Activated T-helper 9 cell treated with anti-CD3 and anti-CD28 coated beads, Interleukin-2, amount 50 U/mL, for 16 hours (primary cell): ENCODE data around the gene MRM3.
"Not testable (repeated sequence)": the region's sequence is repeated elsewhere in the genome, so short reads cannot be mapped to it uniquely, and the experiment has no call there.

ENCODE experiments used
- DNase-seq: peaks from one replicate; pipeline ENCODE4 v3.0.0-alpha.2; 2020; ENCODE audit warnings: low read depth

Gene MRM3, protein sequence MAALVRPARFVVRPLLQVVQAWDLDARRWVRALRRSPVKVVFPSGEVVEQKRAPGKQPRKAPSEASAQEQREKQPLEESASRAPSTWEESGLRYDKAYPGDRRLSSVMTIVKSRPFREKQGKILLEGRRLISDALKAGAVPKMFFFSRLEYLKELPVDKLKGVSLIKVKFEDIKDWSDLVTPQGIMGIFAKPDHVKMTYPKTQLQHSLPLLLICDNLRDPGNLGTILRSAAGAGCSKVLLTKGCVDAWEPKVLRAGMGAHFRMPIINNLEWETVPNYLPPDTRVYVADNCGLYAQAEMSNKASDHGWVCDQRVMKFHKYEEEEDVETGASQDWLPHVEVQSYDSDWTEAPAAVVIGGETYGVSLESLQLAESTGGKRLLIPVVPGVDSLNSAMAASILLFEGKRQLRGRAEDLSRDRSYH

DNA sequence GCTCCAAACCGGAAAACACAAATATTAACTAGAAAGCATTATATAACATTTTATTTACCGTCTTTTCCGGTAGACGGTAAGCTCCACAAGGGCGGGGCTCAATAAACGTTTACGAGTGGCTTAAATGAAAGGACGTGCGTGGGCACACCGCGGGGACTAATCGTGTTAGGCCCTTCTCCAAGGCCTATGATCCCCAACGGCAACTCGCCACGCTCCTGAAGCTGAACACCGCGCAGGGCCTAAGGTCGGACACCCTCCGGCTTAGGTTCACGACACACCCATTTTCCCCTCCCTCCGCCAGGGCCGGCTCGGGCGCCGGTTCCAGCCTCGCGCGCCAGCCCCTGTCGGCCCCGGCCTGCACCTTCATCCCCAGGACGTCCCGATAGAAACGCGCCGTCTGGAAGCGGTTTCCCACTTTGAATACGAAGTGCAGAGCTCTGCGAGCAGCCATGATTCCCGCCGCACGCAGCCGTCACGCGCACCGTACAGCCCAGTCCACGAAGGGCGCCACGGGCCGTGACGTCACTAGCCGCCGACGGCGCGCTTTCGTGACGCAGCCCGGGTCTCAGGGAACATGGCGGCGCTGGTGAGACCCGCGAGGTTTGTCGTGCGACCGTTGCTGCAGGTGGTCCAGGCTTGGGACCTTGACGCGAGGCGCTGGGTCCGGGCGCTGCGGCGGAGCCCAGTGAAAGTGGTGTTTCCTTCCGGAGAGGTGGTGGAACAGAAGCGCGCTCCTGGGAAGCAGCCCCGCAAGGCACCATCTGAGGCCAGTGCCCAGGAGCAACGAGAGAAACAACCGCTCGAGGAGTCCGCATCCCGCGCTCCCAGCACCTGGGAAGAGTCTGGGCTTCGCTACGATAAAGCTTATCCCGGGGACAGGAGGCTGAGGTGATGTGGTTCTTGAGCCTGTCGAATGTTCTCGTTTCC, at the start of gene MRM3, which contains the start of gene GLOD4:
Gene MRM3 (plus strand): TSS at position 549 of the 927 bp plus-strand sequence. CDS start 26 bp downstream, at position 575.
Gene GLOD4 (minus strand): TSS at position 476 of the 927 bp plus-strand sequence. CDS start 25 bp downstream, at position 451.
- peak; percentile 95 for DNase-seq

DNA sequence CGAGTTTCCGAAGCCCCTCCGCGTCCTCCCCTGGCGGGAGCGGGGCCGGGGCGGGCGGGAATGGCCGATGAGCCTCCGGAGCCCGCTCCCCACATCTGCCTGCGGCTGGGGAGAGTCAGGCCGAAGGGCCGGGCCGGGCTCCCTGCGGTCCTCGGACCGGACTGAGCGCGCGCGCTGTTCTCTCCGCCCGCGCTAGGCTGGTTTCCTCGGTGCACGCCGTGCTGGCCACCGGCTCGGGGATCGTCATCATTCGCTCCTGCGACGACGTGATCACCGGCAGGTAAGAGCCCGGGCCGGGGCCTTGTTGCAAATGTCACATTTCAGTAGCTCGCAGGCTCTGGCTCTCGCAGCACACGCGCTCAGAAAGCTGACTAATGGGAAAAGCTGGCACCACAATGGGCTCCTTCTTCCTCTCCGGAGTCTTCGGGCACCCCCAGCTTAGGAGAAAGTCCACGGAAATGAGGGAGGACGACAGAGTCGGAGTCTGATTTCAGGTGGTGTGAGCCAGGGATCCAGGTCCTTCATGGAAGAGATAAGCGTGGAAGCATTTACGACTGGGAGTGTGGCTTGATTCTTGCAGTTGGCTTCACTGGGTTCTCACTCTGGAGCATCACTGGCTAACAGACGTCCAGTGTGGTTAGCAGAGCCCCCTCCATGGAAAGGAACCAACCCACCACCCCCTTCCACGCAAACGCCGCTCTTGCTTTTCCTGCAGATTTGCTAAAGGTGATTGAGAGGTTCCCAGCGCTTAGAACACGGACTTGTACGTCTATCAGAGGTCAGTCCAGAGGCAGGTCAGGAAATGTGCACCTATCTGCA, 49.0 kb upstream of the MRM3 start:
- DNase-seq, result peak; percentile 9

DNA sequence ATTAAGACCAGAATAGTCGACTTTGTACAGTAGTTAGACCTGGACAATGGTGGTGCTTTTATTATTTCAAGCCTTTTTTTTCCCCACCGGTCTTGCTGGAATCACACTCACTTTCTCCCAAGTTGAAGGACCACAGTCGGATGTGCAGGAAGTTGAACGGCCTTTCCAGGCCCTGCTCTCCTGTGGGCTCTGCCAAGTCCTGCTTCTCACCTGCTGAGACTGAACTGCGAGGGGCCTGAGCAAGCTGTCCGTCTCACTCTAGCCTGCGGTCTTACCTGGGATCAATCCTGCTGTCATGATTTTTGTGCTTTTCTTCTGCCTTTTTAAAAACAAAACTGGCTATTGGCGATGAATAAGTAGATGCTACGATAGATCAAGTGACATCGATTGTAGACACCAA, 48.4 kb upstream of the MRM3 start:
- no peak for DNase-seq

DNA sequence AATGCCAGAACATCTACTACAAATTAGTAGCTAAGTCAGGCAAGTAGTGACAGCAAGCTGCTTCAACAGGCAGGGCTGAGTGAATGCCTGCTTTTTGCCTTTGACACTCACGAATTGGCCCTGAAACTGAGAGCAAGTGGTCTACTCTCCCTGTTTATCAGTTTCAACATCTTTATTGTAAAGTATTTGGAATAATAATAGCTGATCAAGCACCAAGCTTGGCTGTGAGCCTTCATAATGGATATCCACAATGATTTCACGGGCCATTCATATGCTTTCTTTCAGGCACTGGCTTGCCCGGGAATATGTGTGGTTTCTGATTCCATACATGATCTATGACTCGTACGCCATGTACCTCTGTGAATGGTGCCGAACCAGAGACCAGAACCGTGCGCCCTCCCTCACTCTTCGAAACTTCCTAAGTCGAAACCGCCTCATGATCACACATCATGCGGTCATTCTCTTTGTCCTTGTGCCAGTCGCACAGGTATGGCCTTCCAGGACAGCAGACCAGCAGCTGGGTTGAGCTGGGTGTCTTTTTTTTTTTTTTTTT, 44.5 kb upstream of the MRM3 start:
- no peak for DNase-seq

DNA sequence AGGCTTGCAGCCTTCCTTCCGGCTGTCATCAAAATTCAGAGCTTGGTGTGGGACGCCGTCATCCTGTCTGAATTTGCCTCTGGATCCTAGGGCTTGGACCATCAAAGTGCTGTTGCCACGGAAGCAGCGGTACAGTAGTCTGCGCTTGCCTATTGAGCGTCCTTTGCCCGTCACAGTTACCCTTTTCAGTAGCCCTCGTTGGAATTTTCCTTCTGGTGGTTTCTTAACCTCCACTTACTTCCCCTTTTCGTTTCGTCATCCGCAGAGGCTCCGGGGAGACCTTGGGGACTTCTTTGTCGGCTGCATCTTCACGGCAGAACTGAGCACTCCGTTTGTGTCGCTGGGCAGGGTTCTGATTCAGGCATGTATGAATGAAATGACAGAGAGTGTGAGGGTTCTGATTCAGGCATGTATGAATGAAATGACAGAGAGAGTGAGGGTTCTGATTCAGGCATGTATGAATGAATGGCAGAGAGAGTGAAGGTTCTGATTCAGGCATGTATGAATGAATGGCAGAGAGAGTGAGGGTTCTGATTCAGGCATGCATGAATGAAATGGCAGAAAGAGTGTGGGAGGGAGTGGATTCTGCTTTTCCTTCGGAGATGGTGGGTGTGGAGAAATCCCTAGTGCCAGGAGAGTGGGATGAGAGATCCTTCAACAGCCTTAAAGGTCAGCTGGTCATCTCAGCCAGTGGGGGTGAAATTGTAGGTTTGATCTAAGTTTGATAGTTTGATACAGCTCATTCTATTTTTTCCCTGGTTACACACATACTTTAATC, 41.7 kb upstream of the MRM3 start:
- DNase-seq, result no peak

DNA sequence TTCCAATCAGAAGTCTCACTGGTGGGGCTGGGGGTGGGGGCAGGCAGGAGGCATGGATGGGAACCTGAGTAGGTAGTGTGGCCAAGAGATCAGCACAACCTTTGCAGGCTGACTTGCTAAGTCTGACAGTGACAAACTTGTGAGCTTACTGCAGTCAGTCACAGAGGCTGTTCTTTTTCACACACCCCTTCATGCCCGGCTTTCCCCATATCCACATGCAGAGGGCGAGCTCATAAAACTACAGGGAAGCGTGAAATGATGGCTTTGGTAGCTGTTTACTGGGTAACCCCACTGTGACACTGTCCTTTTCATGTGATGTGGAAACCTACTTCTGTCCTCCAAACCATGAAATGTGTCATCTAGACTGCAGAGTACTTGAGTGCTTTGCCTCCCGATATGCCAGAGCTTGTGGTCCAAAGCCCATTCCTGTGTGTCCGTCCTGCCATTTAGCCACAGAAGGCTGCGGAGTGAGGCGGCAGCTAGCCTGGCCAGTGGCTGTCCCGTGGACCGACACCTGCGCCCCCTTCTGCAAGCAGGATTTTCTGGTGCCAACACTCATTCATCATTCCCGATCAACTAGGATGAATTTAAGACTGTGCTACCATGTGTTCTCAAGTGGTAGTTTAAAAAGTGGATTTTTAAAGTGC, 39.9 kb upstream of the MRM3 start:
- DNase-seq, result no peak

DNA sequence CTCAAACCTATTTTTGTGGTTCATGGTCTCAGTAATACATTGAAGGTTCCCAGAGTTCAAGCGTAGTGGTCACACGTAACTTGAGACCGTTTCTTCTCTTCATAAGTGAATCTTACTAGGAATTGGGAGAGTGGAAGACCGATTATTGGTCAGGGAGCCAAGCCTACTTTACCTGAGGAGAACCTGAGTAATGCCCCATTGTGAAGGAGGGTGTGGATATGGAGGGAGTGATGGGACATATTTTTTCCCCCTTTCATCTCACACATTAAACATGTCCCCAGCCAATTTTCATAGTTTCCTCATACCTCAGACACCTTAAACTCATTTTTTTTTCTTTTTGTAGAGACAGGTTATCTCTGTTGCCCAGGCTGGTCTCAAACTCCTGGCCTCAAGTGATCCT, 39.0 kb upstream of the MRM3 start:
- DNase-seq, result no peak

DNA sequence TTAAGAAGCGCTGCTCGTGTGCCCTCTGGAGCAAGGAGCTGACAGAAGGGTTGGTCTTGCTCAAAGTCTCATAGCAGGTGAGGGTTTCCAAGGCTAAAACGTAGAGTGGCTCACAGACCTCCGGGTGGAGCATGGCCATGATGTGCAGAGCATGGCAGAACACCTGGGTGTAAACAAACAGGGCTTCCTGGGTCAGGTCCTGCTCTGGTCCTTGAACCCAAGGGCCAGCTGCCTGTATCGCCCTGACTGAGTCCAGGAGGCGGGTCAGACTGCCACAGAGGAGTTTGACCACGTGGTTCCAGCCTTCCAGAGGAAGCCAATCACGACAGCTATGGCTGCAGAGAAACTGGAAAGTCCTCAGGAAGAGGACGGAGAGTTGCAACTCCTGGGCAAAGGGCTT, 37.2 kb upstream of the MRM3 start:
- DNase-seq, result no peak

DNA sequence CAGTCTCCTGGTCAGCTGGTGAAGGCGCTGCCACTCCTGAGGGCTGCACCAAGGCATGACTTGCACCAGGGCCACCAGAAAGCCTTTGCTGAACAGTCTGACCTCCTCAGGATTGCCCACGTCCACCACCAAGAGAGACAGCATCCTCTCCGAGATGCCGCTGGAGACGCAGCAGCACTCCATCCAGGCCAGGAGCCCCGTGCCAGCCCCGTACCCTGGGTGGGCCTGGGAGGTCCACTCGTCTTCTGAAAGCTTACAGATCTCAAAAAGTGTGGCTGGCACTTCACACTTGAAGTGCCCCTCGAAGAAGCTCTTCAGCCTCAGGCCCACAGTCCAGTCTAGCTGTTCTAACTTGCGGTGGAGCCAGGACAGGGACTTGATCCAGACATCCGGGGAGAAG, 36.7 kb upstream of the MRM3 start:
- DNase-seq, result no peak

DNA sequence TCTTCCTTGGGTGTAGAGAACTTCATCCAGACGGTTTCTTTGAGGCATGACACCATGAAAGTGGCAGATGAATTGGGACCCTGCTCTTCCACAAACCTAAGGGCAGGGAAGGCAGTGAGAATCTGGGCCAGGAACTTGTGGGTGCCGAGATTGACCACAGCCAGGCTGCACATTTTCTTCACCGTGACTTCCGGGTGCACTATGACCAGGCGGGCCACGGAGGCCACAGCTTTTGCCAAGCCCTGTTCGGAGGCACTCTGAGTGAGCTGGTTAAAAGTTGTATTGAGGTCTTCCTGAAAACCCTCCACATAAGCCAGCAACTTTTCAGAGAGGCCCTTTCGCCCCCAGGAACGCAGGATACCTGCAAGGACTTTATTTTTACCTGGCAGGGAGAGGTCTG, 36.0 kb upstream of the MRM3 start:
- no peak for DNase-seq

DNA sequence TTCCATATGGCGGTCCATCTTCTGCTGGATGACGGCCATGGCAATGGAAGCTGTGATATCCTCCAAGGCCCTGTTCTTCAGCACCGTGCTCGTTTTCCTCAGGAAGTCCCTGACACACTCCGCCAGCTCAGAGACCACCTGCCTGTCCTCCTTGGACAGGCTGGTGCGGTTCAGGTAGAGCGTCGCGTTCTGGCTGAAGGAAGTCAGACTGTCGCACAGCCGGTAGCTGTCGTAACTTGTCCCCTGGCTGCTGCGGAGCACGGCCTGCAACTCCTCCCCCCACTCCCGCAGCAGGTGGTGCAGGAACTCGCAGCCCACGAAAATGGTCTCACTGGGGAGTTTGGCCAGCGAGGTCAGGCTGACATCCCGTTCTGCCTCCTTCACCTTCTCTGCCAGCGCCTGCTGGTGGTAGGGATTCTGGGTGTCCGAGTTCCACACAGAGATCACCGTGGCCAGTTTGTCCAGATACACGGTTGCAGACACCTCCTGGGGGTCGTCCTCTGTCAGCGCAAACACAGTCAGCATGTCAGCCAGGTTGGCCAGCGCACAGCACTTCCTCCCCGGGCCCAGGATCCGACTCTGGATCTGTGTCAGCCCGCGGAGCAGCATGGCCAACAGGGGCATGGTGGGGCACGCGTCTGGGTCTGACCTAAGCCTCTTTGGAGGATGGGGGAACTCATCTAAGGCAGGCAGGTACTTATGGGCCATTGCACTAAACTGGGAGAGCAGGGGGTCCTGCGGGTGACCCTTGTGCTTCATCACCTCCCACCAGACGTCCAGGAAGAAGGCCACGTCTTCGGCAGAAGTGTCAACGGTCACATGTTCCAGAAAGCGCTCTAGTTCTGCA, 35.1 kb upstream of the MRM3 start:
- no peak for DNase-seq

DNA sequence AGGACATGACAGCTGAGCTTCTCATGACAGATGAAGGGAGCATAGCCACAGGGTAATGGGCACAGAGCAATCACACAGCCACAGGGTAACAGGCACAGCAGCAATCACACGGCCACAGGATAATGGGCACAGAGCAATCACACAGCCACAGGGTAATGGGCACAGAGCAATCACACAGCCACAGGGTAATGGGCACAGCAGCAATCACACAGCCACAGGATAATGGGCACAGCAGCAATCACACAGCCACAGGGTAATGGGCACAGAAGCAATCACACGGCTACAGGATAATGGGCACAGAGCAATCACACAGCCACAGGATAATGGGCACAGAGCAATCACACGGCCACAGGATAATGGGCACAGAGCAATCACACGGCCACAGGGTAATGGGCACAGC, 33.5 kb upstream of the MRM3 start:
- DNase-seq, result not testable (repeated sequence)

DNA sequence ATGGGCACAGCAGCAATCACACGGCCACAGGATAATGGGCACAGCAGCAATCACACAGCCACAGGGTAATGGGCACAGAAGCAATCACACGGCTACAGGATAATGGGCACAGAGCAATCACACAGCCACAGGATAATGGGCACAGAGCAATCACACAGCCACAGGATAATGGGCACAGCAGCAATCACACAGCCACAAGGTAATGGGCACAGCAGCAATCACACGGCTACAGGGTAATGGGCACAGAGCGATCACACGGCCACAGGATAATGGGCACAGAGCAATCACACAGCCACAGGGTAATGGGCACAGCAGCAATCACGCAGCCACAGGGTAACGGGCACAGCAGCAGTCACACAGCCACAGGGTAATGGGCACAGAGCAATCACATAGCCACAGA, 32.8 kb upstream of the MRM3 start:
- not testable (repeated sequence) for DNase-seq

DNA sequence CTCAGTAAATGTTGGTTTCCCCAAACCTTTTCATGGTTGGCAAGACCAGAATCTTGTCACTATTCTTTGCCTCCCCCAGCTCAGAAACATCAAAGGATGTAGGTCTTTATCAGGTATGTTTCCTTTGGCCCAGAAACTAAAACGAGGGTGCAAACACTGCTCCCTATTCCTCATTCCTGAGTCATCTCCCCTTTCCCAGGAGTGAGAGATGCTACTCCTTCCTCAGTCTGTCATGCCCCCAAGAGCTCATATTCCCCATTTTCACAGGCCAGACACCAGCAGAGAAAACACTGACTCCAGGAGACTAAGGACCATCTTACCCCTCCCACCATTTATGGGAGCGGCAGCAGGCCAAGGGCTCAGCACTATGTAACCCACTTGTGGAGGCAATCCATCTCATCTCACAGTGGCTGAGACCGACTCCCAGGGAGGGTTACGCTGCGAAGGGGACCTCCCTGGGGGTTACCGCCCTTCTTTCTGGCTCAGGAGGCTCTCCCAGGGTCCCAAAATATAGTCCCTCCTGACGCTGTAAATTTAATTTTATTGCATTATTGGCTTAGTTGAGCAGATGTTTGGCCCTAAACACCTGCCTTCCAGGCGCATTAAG, 31.6 kb upstream of the MRM3 start:
- DNase-seq, result no peak

DNA sequence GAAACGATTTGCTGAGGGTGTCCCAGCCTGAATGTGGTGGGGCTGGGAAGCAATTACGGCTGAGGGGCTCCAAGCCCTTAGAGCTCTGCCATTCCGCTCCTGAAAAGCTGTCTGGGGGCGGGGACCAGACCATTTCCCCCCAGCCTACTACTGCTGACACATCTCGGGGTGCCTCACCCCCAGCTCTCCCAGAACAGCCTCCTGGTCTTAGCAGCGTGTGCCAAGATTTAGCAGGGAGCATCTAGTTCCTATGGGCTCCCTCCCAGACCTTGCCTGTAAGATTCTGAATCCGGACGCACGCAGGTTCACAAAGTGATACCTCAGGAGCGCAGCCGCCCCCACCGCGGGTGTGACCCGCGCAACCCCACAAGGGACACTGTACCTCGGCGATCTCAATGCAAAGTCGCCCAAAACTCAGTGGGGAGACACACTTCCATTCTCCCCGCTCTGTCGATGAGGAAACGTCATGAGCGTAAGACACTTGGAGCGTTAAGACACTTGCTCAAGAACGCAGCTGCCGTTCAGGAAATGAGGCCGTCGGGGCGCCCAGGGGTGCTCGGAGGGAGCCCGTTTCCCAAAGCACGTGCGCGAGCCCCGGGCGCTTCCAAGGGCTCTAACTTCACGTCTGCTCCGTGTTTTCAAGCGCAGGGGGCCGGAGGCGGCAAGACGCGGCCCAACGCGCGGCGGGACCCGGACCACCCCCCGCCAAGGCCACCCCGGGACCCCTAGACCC, 30.7 kb upstream of the MRM3 start:
- DNase-seq, result peak; percentile 37

DNA sequence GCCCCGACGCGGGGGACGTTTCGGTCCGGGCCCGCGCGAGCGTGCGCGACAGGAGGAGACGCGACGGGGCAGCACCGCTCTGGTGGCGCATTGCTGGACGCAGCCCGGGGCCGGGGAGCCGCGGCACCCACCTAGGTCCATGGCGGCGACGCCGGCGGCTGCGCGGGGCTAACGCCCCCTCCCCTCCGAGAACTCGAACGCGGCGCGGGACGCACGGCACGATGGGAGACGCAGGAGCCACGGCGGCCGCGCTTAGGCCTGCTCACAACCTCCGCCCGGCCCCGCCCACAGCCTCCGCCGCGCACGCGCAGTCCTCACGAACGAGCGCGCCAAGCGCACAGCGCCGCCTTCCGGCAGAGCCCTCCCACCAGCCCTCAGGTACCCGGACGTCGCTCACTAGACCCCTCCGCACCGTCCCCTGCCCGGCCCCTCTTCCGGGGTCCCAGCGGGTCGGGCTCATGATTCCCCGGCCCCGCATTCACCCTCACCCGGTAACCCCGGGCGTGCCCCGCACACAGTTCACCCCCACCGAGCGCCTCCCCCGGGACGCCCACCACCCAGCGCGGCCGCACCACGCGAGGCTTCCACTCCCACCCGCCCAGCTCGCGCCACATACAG, 30.0 kb upstream of the MRM3 start, which contains the start of gene GEMIN4:
Gene GEMIN4 (minus strand): TSS at position 263 of the 618 bp plus-strand sequence. CDS start 122 bp downstream, at position 141.
- DNase-seq, result peak; percentile 96

DNA sequence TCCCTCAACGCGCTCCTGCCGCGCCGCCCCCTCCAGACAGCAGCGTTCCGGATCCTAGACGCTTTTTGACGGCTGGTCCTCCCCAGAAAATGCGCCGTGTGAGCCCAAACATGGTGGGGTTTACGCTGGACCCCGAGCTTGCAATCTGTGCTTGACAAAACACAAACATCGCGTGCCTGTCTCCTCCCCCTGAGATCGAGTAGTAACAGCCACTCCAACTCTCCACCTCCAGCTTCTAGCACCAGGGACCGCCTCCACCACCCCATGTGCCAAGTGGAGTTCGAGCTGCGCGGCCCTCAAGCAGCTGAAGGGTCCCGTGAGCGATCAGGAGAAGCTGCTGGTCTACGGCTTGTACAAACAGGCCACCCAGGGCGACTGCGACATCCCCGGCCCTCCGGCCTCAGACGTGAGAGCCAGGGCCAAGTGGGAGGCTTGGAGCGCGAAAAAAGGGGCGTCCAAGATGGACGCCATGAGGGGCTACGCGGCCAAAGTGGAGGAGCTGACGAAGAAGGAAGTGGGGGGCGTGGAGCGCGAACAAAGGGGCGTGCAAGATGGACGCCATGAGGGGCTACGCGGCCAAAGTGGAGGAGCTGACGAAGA, 29.4 kb upstream of the MRM3 start:
- DNase-seq, result no peak
